Stimulated activated CD4-positive, alpha-beta T cell treated with anti-CD3 and anti-CD28 coated beads, Interleukin-2, amount 100 ng/mL, for 48 hours (primary cell): ENCODE results near the gene KCNAB2.

Source experiments
- DNase-seq, 2 donors: peaks; one replicate each; pipeline ENCODE4 v3.0.0-alpha.2; 2020

The KCNAB2 gene

GRCh38 chr1:6113116-6113515 is 67.4 kb downstream of the KCNAB2 start:
- DNase-seq = no peak

DNA sequence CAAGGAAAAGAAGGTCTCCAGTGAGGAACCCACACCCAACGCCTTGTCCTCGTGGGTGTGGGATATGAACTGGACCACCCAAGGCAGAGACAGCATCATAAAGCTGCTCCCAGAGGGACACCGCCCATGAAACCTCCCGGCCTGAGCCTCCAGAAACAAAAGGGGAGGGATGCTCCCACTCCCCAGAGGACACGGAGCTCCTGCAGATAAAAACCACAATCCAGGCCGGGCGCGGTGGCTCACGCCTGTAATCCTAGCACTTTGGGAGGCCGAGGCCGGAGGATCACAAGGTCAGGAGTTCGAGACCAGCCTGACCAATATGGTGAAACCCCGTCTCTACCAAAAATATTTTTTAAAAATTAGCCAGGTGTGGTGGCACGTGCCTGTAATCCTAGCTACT is 68.1 kb downstream of the KCNAB2 start:
- DNase-seq = no peak

DNA sequence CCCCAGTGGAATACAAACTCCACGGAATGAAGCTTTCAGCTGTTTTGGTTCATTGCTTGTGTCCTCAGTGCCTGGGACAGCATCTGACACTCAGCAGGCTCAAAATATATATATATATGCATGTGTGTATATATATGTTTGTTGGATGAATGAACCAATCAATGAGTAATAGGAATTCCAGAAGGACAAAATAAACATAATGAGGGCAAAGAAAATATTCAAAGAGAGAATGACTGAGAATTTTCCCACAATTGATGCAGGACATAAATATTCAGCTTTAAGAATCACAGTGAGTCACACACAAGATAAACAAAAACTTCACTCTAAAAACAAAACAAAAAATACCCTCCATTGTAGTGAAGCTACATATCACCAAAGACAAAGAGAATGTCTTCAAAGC is 70.4 kb downstream of the KCNAB2 start:
- DNase-seq = no peak

DNA sequence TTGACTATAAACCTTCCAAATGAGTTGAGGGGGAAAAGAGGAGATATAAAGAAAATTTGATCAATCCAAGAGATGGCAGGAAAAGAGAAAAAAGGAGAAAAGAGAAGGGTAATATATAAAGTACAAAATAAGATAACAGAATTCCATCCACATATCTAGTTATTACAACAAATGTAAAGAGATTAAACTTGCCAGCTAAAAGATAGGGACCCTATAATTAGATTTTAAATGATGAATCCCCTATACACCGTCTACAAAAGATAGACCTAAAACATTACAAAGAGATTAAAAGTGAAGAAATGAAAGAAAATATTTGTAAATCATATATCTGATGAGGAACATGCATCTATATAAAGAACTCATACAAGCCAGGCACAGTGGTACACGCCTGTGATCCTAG is 71.4 kb downstream of the KCNAB2 start:
- DNase-seq = no peak

DNA sequence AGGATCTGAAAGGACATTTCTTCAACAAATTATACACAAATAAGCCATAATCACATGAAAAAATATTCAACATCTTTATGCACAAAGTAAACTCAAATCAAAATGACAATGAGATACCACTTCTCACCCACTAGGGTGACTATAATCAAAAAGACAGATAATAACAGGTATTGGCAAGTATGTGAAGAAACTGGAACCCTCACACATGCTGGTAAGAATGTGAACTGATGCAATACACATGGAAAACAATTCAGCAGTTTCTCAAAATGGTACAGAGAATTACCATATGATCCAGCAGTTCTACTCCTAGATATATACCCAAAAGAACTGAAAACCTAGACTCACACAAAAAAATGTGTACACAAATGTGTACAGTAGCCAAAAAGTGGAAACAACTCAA is 71.9 kb downstream of the KCNAB2 start:
- DNase-seq = no peak

GRCh38 chr1:6118415-6118814 is 72.7 kb downstream of the KCNAB2 start:
- DNase-seq = no peak

DNA sequence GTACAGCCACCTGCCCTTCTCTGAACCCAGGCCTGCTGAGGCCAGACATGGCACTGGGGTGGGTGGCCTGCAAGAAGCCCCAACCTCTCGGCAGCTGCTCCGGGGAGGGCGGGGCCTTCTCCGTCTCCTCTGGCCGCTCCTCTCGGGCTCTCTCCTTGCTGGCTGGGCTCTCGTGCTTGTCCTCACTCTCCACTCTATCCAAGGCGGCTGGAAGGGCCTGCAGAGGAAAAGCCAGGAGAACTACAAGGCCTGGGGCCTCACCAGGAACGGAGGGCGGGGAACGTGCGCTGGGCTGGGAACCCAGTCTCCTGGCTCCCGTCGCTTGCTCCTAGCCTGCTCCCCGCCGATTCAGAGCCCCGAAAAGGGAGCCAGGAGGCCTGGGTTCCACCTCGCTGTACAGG is 75.3 kb downstream of the KCNAB2 start:
- DNase-seq = no peak

- DNase-seq = no peak
Measured at GRCh38 chr1:6121651-6122370, 76.1 kb downstream of the KCNAB2 start.

DNA sequence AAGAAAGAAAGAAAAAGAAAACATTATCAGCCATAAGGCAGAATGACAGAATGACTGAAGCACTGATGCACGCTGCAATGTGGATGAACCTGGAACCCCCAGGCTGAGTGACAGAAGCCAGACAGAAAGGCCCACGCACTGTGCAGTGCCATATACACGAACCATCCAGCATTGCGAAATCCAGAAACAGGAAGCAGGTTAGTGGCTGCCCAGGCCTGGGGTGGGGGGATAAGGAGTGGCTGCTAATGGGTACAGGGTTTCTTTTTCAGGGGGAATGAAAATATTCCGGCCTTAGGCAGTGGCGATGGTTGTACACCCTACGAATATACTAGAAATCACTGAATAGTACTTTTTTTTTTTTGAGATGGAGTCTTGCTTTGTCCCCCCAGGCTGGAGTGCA is 77.4 kb downstream of the KCNAB2 start:
- DNase-seq = no peak

- no peak for DNase-seq
Measured at GRCh38 chr1:6123816-6124215, 78.1 kb downstream of the KCNAB2 start.

DNA sequence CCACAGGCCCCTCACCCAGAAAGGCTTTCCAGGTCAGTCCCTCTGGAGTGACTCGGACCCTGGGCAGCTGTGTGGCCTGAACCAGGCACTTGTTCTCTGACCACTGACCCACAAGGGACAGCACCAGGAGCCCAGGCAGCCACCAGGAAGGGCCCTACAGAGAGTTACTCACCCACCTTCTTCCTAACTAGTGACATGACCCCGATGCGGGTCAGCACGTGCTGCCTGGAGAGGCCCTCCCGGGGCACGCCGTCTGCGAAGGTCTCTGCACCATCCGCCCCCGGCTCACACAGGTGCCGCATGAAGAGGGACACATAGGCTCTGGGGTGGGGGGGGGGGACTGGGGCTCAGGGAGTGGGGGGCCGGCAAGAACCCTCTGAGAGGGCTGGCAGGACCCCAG is 78.7 kb downstream of the KCNAB2 start:
- DNase-seq = no peak

DNA sequence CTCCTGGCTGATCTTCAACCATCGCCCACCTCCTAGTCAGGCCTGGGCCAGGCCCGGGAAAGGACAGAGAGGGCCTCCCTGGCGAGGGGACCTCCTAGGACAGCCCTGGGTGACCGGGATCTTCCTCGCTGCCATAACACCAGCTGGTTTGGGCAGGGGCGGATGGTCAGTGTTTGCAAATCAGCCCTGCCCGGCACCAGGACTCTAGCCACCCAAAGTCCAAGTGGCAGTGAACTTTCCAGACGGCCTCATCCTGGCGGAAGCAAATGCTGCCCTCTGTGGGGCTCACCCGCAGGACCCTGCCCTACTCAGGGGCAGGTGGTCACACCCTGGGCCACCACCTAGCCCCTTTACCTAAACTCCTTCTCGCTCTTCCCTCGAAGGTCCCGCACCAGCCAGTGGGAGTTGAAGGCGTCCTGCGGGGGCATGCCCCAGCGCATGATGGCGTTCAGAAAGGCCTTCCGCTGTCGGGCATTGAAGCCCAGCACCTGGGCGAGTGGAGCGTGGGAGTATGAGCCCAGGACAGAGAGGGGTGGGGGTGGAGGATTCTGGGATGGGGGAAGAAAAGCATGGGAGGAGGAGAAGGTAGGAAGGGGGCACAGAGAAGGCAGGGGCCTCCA is 79.2 kb downstream of the KCNAB2 start:
- DNase-seq = no peak

- DNase-seq = no peak
Measured at GRCh38 chr1:6125366-6125765, 79.7 kb downstream of the KCNAB2 start.

DNA sequence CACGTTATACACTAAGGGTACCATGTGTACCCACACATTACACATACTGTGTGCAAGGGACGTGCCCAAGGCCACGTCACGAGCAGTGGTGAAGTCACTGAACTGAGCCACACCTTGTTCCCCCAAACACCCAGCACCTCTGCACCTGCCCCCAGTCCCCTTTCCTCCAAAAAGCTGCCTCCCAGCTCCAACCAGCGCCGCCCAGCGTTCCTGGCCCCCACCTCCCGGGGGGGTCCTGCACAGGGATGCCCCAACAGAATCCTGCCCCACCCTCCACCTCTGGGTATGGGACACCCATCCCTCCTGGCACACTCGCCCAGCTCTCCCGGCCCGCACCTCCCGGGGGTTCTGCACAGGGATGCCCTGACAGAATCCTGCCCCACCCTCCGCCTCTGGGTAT is 80.3 kb downstream of the KCNAB2 start:
- no peak for DNase-seq

DNA sequence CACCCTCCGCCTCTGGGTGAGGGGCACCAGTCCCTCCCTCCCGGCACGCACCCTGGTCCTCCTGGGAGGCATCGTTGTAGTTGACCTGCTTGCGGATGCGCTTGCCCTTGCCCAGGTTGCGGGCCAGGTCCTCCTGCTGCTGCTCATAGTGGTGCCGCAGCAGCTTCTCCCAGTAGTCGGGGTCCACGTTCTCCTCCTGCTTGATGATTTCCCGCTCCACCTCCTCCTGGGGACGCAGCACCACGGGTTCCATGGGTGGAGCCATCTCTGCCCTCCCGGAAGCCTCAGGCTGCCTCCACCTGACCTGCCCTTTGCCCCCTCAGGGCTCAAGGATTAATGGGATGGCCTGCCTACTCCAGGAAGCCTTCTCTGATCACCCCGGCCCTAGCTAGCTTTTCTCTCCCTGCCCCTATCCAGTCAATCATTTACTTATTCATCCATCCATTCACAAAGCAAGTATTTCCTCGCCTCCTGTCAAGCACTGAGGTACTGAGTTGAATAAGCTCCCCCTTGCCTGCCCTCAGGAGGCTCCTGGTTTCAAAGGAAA is 80.9 kb downstream of the KCNAB2 start:
- no peak for DNase-seq

DNA sequence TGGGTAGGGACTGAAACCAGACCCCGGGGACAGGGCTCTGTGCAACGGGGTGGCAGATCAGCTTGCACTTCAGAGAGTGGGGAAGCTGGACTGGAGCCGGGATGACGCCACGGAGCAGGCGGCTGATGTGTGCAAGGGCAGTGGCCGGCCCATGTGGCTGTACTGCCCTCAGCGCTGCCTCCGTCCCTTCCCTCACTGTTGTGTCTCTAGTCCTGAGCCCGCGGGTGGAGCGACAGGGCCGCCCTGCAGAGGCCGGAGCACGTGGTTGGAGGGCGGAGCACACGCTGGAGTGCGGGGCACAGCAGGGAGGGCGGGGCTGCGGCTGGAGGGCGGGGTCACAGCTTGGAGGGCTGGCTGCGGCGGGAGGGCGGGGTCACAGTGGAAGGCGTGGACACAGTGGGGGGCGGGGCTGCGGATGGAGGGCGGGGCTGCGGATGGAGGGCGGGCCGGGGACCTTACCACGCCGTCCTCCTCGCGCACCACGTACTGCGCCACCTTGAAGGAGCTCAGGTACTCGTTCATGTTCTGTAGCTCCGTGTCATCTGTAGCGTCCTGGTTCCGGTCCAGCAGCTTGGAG is 82.0 kb downstream of the KCNAB2 start:
- DNase-seq = peak; percentile 59 to 70

DNA sequence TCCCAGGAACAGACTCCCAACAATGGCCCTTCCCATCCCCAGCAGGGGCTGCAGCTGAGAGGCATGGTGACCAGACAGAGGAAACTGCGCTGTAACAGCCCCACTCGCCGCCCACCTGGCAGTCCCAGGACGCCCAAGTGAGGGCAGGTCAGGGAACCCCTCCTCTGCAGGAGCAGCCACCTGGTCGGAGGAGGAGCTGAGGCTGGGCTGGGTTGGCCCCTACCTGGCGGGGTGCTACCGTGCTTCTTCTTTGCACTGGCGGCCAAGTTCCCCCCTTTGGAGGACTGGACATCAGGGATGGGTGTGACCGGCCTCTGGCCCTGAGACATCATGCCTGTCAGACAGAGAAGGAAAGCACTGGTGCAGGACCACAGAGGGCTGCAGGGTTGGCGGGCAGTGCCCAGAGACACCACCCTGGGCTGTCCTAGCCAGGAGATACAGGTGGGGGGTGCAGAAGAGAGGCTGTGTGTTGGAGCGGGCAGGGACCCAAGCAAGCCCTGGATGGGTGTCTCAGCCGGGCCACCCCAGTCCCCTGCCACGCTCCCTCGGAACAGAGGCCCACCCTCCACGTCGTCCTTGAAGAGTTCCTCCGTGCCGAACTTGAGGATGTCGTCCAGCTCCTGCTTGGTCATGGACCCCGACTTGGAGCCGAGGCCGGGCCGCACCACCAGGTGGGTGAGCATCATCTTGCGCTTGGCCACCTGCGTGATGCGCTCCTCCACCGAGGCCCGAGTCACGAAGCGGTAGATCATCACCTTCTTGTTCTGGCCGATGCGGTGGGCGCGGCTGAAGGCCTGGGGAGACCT is 82.8 kb downstream of the KCNAB2 start:
- no peak for DNase-seq

GRCh38 chr1:6129313-6129712 is 83.6 kb downstream of the KCNAB2 start:
- DNase-seq = no peak

DNA sequence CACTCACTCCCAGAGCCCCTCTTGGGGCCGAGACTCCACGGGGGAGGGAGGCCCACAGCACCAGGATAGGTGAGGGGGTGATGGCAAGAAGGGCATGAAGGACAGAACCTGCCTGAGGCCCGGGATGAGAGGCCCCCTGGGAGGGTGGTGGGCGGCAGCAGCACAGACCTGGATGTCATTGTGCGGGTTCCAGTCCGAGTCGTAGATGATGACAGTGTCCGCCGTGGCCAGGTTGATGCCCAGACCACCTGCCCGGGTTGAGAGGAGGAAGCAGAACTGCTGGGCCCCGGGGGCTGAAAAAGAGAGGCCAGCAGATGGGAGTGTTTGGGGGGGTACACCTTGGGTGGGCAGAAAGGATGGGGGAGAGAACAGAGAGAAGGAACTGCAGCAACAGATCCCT is 84.3 kb downstream of the KCNAB2 start:
- no peak for DNase-seq

DNA sequence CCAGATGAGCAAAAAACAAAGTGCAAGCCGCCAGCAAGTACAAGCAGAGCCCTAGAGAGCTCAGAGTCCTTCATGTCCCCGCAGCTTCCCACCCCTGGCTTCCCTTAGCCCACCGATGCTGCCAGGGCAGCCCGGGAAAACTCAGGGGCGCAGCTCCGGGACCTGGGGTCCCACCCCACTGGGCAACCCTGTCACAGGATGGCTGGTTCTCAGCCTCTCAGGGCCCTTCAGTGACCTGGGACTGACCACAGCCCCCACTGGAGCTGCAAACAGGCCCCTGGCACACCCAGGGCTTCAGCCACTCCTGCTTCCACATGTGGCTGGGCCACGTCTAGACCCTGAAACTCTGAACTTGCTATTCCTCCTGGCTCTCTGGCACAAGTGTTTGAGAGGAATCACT is 84.9 kb downstream of the KCNAB2 start:
- DNase-seq = no peak

DNA sequence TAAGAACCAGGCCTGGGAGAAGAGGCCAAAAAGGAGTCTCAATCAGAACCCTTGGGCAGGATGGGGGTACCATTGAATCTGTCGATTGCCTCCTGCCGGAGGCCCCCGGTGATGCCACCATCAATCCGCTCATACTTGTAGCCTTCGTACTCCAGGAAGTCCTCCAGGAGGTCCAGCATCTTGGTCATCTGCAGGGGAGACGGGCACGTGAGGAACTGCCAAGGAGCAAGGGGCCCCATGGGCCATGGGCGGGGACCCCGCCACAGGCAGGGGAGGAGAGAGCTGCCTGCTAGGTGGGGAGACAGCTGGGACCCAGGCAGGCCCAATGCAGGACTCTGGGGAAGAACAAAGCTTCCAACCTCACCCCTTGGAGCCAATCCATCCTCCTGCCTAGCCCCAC is 85.9 kb downstream of the KCNAB2 start:
- DNase-seq = no peak

DNA sequence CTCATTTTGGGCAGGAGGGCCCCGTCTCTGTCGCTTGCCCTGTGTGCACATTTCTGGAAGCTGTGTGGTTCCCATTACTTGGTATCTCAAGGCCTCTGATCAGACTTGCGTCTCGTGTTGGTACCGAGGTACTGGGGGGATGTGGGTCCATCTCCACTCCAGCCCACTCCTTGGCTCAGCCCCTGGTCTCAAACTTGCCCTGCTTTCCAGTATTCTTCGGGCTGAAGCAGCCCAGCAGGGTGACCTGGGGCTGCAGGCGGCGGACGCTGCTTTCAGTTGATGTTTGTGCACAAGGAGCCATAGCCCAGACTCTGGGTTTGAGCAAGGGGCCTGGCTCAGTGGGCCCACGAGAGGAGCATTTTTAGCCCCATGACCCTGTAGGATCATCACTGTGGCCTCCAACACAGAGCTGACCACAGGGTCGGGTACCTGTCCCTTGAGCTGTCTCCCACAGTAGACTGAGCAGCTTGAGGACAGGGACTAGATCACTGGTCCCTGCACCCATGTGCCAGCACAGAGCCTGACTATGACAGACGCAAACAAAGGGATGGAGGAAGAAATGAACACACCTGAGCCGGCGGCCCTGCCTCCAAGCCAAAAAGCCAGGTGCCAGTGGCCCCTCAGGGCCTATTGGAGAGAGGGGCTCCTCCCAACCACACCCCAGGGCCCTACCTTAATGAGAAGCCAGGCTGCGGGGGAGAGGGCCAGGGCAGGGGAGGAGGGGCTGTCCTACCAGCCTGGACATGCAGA is 87.6 kb downstream of the KCNAB2 start:
- no peak for DNase-seq

DNA sequence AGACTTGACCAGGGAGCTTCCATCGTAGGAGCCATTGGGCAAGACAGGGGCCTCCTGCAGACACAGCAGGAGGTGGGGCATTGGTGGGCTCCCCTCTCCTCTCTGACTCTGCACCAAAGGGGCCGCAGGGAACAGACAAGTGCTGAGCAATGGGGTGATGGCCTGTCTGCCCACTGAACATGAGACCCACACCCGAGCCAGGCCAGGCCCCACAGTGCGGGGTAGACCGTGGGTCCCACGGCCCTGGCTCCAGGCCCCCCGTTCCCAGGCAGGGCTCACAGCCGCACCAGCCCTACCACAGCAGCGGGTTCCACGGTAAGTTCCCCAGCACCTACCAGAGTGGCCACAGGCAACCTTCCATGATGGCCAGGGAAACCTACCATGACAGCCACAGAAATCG is 88.5 kb downstream of the KCNAB2 start:
- no peak for DNase-seq
